KBM-7 (cell line): ENCODE results near the gene CACYBP.

Source experiments
- DNase-seq: peaks from one replicate; pipeline ENCODE4 v3.0.0-alpha.2; 2015
- in situ Hi-C: fragments of 300-500 bp; cut with MboI; formaldehyde crosslinking; loops from 2 replicates; pipeline ENCODE4 v1.14.3; 2020; ENCODE audit warnings: low sequenced_read_pairs, low pct_unique_long_range_greater_than_20kb, mixed read lengths

Gene CACYBP

GRCh38 chr1:174969977-174970376, 29.8 kb upstream of the CACYBP start:
- in situ Hi-C loops, result no loop called here
- DNase-seq, result no peak

- no peak for DNase-seq
- in situ Hi-C loops, result no loop called here
These were observed 28.3 kb upstream of the CACYBP start for GRCh38 chr1:174971466-174971865.

- in situ Hi-C loops, result no loop called here
- no peak for DNase-seq
These were observed 27.8 kb upstream of the CACYBP start for GRCh38 chr1:174971902-174972301.

DNA sequence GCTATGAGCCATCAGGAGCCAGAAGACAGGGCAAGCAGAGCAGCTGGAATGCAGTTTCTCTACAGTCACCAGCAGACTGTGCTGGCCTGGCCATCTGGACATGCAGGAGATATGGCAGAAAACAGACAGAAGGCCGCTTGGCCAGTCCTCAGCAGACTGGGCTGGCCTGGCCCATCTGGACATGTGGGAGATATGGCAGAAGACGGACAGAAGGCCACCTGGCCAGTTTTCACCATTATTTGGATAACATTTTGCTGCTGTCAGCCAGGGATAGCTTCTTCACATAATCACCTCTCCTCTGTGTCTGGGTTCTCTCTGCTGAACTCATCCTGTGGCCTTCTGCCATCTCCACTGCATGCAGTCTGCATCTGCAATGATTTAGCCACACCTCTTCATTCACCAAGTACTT, 25.0 kb upstream of the CACYBP start:
- in situ Hi-C loops, result loop anchor here (25.0 kb wide), 1 partner anchor 187 kb away; no protein-coding TSS in a partner anchor
- no peak for DNase-seq

DNA sequence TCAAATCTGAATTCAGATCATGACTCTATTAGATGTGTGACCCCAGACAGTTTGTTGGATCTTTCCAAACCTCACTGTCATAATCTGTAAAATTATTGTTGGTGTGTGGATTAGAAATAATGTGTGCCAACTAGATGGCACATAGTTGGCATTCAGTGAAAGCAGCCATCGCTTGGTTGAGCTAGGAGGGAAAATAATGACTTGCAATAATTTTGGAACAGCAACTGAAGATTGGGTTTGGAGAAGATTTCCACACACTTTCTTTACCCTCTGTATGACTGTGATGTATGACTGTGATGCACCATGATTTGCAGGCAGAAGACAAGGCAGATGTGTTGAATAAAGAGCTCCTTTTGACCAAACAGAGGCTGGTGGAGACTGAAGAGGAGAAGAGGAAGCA, 24.0 kb upstream of the CACYBP start:
- no peak for DNase-seq

DNA sequence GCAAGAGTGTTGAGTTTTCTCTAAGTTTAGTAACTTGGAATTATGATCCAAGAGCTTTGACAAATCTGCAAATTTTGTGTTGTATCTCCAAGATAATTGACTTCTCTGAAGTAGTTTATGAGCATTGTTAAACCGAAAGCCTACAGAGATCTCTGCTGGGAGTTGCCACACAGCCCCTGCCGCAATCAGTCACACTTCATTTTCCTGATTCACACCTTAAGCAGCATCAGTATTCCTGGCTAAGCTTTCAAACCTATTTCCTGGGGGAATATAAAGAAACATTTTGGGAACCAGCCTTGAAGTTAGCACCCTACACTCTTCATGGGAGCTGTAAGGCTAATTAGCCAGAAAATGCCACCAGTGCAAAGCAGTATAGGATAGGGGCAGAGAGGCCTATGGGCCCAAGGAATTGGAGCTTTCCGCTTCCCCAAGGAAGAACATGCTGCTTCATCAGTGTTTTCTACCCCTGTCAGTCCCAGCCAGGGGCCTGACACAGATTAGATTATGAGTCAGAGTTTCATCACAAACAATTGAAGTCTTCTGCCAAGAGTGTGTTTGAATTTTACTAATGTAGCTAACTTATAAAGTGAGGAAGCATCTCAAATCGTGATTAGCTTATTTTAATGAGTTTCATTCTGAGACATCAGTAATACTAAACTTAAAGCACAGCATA, 23.2 kb upstream of the CACYBP start:
- in situ Hi-C loops, result loop anchor here (25.0 kb wide), 1 partner anchor 189 kb away; no protein-coding TSS in a partner anchor

More for the DNA sequence above, 24.0 kb upstream of the CACYBP start:
- in situ Hi-C loops, result loop anchor here (25.0 kb wide), 1 partner anchor 188 kb away; no protein-coding TSS in a partner anchor

GRCh38 chr1:174982971-174983689, 16.6 kb upstream of the CACYBP start:
- in situ Hi-C loops, result loop anchor here (25.0 kb wide), 1 partner anchor 196 kb away; no protein-coding TSS in a partner anchor
- peak; percentile 68 for DNase-seq

More for the DNA sequence above, 23.2 kb upstream of the CACYBP start:
- no peak for DNase-seq

- in situ Hi-C loops, result loop anchor here (25.0 kb wide), 1 partner anchor 198 kb away; no protein-coding TSS in a partner anchor
These were observed 14.8 kb upstream of the CACYBP start for GRCh38 chr1:174984952-174985351.

DNA sequence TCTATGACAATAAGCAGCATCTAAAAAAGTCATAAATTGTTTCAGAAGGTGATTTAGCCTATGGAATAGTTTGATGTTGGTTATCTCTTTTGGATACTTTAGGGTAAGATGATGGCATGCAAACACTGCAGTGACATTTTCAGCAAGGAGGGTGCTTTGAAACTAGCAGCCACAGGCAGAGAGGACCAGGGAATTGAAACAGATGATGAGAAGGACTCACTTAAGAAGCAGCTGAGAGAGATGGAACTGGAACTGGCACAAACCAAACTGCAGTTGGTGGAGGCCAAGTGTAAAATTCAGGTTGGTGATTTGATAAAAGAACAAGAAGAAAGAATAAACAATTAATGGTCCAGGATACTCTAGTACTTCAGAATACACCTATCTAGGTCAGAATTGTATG, 11.2 kb upstream of the CACYBP start:
- DNase-seq, result no peak
- in situ Hi-C loops, result loop anchor here (25.0 kb wide), 1 partner anchor 201 kb away; no protein-coding TSS in a partner anchor

More at GRCh38 chr1:174984952-174985351, 14.8 kb upstream of the CACYBP start:
- DNase-seq, result no peak

DNA sequence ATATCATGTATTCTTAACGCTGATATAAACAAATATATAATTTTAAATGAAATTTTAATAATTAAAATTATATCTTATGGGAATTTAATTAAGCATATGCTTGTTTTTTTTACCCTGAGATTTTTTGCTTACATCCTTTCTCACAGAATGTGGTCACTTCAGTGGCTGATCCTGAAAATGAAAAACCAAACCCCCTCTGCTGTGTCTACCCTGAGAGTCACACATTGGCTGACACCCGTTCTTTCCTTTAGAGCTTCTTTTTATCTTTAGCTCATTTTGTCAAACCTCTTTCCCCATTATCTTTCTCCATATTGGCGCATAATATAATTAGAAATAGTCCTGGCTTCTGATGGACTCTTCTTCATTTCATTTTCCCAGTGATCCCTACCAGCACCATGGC, 10.8 kb upstream of the CACYBP start:
- DNase-seq, result no peak
- in situ Hi-C loops, result loop anchor here (25.0 kb wide), 1 partner anchor 202 kb away; no protein-coding TSS in a partner anchor

- in situ Hi-C loops, result loop anchor here (25.0 kb wide), 1 partner anchor 202 kb away; no protein-coding TSS in a partner anchor
- no peak for DNase-seq
These were observed 10.1 kb upstream of the CACYBP start for GRCh38 chr1:174989536-174990220.

GRCh38 chr1:174990382-174990999, 9.3 kb upstream of the CACYBP start:
- DNase-seq, result peak; percentile 65
- in situ Hi-C loops, result loop anchor here (25.0 kb wide), 1 partner anchor 203 kb away; no protein-coding TSS in a partner anchor

GRCh38 chr1:174991473-174991872, 8.3 kb upstream of the CACYBP start:
- in situ Hi-C loops, result loop anchor here (25.0 kb wide), 1 partner anchor 204 kb away; no protein-coding TSS in a partner anchor
- DNase-seq, result no peak

DNA sequence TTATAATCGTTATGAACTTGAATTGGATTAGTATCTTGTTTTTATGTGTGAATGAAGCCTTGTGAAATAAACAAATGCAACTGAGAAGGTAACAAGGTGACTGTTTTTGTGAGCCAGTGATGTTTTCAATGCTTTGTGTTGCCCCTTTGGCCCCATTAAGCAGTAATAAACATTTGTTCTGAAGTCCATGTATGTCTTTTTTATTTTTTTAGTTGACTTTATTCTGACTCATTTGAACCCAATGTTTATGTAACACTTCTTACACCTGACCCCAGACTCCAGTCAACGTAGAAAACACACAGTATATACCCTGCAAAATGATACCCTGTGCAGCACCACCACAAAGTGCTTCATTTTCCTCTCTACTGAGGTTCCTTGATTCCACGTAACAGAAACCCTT, 4.6 kb upstream of the CACYBP start:
- in situ Hi-C loops, result loop anchor here (25.0 kb wide), 1 partner anchor 208 kb away; no protein-coding TSS in a partner anchor
- no peak for DNase-seq

- DNase-seq, result no peak
- in situ Hi-C loops, result loop anchor here (25.0 kb wide), 1 partner anchor 209 kb away; no protein-coding TSS in a partner anchor
These were observed 3.8 kb upstream of the CACYBP start for GRCh38 chr1:174995916-174996315.

DNA sequence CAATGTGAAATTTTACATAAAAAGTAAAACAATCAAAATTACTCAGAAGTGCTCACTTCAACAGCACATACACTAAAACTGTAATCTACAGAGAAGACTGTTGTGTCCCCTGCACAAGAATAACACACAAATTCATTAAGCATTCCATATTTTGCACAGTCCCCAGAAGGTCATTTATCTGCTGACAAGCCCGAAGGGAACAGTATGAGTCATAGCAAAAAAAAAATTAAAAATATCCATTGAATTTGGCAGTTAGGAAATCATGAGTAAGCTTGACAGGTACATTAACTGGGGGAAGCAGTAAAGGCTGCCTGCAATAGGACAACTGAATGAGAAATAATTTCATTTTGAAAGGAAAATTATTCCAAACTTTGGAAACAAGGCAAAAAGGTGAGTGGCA, 3.3 kb upstream of the CACYBP start:
- in situ Hi-C loops, result loop anchor here (25.0 kb wide), 1 partner anchor 209 kb away; no protein-coding TSS in a partner anchor
- no peak for DNase-seq

DNA sequence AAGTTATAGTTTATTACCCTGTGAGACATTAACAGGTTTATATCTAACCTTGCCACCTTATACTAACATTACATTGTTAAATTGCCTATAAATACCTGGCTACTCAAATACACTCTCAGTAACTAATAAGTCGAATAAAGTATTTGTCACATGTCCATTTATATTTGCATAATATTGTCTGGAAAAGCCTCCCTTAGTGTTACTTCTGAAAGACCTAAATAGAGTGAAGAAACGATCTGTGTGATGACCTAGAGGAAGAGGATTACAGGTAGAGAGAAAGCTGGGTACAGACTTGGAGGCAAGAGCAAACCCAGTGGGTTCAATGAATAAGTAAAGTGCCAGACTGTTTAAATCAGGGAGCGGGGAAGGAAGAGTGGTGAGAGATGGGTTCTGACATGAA, 2.7 kb upstream of the CACYBP start:
- no peak for DNase-seq
- in situ Hi-C loops, result loop anchor here (25.0 kb wide), 1 partner anchor 210 kb away; no protein-coding TSS in a partner anchor

DNA sequence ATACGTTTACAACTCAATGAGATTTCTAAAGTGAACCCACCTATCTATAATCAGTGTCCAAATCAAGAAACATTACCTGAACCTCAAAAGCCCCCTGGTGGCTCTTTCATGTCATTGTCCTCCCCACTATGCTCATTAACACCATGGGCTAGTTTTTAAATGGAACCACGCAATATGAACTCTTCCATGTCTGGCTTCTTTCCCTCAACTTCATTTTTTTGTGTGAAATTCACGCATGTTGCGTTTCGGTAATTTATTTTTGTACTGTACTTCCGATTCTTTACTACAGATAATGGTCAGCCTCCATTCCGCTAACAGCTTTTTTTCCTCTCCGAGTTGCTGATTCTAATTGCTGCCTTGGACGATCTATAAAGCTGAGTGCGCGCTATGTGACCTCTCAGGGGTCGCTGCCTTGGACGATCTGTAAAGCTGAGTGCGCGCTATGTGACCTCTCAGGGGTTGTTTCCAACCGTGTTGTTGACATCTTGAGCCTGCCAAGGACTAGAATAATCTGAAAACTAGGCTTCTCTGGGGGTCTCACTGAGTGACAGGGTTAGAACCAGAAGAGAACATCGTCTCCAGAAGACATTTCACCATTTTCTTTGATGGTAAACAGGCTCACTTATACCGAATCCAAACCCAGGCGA, 1.1 kb upstream of the CACYBP start:
- peak; percentile 80 for DNase-seq
- in situ Hi-C loops, result loop anchor here (25.0 kb wide), 1 partner anchor 211 kb away; no protein-coding TSS in a partner anchor
